Right lobe of liver (tissue), 4 donors: ENCODE results near the gene ZNF708.

ENCODE experiments used
- POLR2A ChIP-seq: fragments of 450-650 bp; IDR thresholded peaks from one replicate; pipeline ENCODE4 v1.6.1; 2017; ENCODE audit warnings: antibody characterized with exemption, mild to moderate bottlenecking
- TF ChIP-seq, protein P1 (sequence below), 4 donors: fragments of 200-600 bp in 3 of 4; fragments of 450-650 bp in 1 of 4; IDR thresholded peaks; one replicate each; pipeline versions ENCODE4 v1.5.1 to v1.8.0; 2016 to 2022; ENCODE audit warnings: antibody characterized with exemption in 4 of 4, mild to moderate bottlenecking in 2 of 4
- donor health status: DM: no; HTN: no; CAD: no.
- donor health status: DM: no; HTN: no; CAD: no.
- donor health status: DM: no; HTN: yes; CAD: no.

DNA sequence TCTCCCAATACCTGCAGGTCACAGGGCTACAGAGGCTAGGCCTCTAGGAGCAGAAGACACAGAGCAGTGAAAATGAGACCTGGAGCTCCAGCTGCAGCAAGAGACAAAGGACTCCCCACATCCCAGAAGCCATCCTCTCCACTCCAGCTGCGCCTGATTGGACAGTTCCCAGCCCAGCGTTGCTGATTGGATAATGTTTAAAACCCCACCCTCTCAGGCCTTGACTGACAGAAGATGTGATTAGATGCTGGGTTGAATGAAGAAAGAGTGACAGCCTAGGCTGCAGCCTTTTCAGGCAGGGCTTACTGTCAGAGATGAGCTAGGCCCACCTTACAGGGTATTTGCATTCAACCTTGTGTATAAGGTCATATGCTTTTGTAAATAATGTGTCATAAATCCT is 59.4 kb downstream of the ZNF708 start:
- TF ChIP-seq, protein P1, sequence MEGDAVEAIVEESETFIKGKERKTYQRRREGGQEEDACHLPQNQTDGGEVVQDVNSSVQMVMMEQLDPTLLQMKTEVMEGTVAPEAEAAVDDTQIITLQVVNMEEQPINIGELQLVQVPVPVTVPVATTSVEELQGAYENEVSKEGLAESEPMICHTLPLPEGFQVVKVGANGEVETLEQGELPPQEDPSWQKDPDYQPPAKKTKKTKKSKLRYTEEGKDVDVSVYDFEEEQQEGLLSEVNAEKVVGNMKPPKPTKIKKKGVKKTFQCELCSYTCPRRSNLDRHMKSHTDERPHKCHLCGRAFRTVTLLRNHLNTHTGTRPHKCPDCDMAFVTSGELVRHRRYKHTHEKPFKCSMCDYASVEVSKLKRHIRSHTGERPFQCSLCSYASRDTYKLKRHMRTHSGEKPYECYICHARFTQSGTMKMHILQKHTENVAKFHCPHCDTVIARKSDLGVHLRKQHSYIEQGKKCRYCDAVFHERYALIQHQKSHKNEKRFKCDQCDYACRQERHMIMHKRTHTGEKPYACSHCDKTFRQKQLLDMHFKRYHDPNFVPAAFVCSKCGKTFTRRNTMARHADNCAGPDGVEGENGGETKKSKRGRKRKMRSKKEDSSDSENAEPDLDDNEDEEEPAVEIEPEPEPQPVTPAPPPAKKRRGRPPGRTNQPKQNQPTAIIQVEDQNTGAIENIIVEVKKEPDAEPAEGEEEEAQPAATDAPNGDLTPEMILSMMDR (IDR thresholded peaks at IDR 0.05): no peak
- TF ChIP-seq POLR2A: no peak
